NB4 (cell line): ENCODE data around the gene CHST15.

Experiments used
- DNase-seq: peaks from one replicate; pipeline ENCODE4 v3.0.0; 2010; ENCODE audit warnings: low read depth
- H3K4me3 ChIP-seq: one replicate; pipeline ENCODE4 v1.5.1; 2011; ENCODE audit warnings: mild to moderate bottlenecking, low read depth, low read length, moderate library complexity
- CTCF ChIP-seq: IDR thresholded peaks from one replicate; pipeline ENCODE4 v1.5.1; 2012; ENCODE audit warnings: low read depth, low read length
- MAX ChIP-seq: IDR thresholded peaks from 2 replicates; pipeline ENCODE4 v1.6.1; 2011; ENCODE audit warnings: low read depth, low read length
- MYC ChIP-seq: IDR thresholded peaks from 2 replicates; pipeline ENCODE4 v1.6.1; 2011; ENCODE audit warnings: low read depth, low read length
- POLR2A ChIP-seq: IDR thresholded peaks from 2 replicates; pipeline ENCODE4 v1.6.1; 2011; ENCODE audit warnings: mild to moderate bottlenecking; ENCODE audit not compliant: insufficient read length; ENCODE audit errors: extremely low read depth

The CHST15 gene

GRCh38 chr10:124050021-124051015 lies 43.1 kb downstream of the CHST15 start:
- H3K4me3 ChIP-seq, result no peak overlapping the region
- no peak for TF ChIP-seq CTCF
- no peak for TF ChIP-seq POLR2A
- no peak for TF ChIP-seq MYC
- no peak for TF ChIP-seq MAX
- no peak for DNase-seq

GRCh38 chr10:124049484-124049883 lies 43.9 kb downstream of the CHST15 start:
- TF ChIP-seq POLR2A (no peak), MYC (no peak), MAX (no peak), CTCF (no peak)
- no peak for DNase-seq
- H3K4me3 ChIP-seq, result no peak overlapping the region

GRCh38 chr10:124048371-124049290 lies 44.8 kb downstream of the CHST15 start:
- DNase-seq, result no peak
- TF ChIP-seq CTCF (no peak), MAX (no peak), POLR2A (no peak), MYC (no peak)
- no peak overlapping the region for H3K4me3 ChIP-seq

GRCh38 chr10:124047427-124048152 lies 45.8 kb downstream of the CHST15 start:
- no peak overlapping the region for H3K4me3 ChIP-seq
- TF ChIP-seq MYC (no peak), MAX (no peak), CTCF (no peak), POLR2A (no peak)
- DNase-seq, result no peak

- DNase-seq, result no peak
- no peak overlapping the region for H3K4me3 ChIP-seq
- no peak for TF ChIP-seq MYC
- no peak for TF ChIP-seq CTCF
- TF ChIP-seq MAX, result no peak
- no peak for TF ChIP-seq POLR2A
Observed at GRCh38 chr10:124045801-124046355, 47.5 kb downstream of the CHST15 start.
